T-helper 2 cell treated with Interferon-gamma antibody and Interleukin-4, amounts not matched to agents 5 μg/mL and 100 μg/mL, for 36 hours (primary cell): Measurements from ENCODE around the gene WDCP.
"Not testable (repeated sequence)": the region's sequence is repeated elsewhere in the genome, so short reads cannot be mapped to it uniquely, and the experiment has no call there.

Source experiments
- DNase-seq: peaks from one replicate; pipeline ENCODE4 v3.0.0; 2021; ENCODE audit warnings: low spot score
- H3K27ac Mint-ChIP-seq: one replicate; pipeline ENCODE4 v1.8.0; 2021; ENCODE audit warnings: mild to moderate bottlenecking, mixed read lengths
- H3K27me3 Mint-ChIP-seq: one replicate; pipeline ENCODE4 v1.8.0; 2021; ENCODE audit warnings: low read depth, mixed read lengths
- H3K36me3 Mint-ChIP-seq: one replicate; pipeline ENCODE4 v1.8.0; 2021; ENCODE audit warnings: low read depth, mixed read lengths
- H3K4me1 Mint-ChIP-seq: one replicate; pipeline ENCODE4 v1.8.0; 2021; ENCODE audit warnings: low read depth, mixed read lengths
- H3K4me3 Mint-ChIP-seq: one replicate; pipeline ENCODE4 v1.8.0; 2022; ENCODE audit warnings: mild to moderate bottlenecking, moderate library complexity, mixed read lengths
- H3K9me3 Mint-ChIP-seq: one replicate; pipeline ENCODE4 v1.8.0; 2021; ENCODE audit warnings: mixed read lengths

Gene WDCP

GRCh38 chr2:24022324-24022974, 24.7 kb downstream of the WDCP start:
- no peak overlapping the region for H3K27ac Mint-ChIP-seq
- no peaks in the 10 kb centered on the region for H3K9me3 Mint-ChIP-seq
- H3K4me3 Mint-ChIP-seq: no peak overlapping the region
- no peak for DNase-seq
- peaks cover 1% of the 10 kb centered on the region for H3K36me3 Mint-ChIP-seq
- H3K4me1 Mint-ChIP-seq: no peaks in the 10 kb centered on the region
- no peaks in the 10 kb centered on the region for H3K27me3 Mint-ChIP-seq

GRCh38 chr2:24021122-24021998, 25.8 kb downstream of the WDCP start:
- no peak for DNase-seq
- Mint-ChIP-seq H3K27ac (no peak overlapping the region), H3K36me3 (no peaks in the 10 kb centered on the region), H3K9me3 (no peaks in the 10 kb centered on the region), H3K4me1 (no peaks in the 10 kb centered on the region), H3K4me3 (no peak overlapping the region), H3K27me3 (no peaks in the 10 kb centered on the region)

GRCh38 chr2:24020244-24020643, 26.9 kb downstream of the WDCP start:
- Mint-ChIP-seq H3K27ac (no peak overlapping the region), H3K4me1 (no peaks in the 10 kb centered on the region), H3K4me3 (no peak overlapping the region), H3K36me3 (no peaks in the 10 kb centered on the region), H3K9me3 (no peaks in the 10 kb centered on the region), H3K27me3 (no peaks in the 10 kb centered on the region)
- DNase-seq: no peak

GRCh38 chr2:24019729-24020128, 27.5 kb downstream of the WDCP start:
- Mint-ChIP-seq H3K27ac (no peak overlapping the region), H3K27me3 (no peaks in the 10 kb centered on the region), H3K36me3 (no peaks in the 10 kb centered on the region), H3K9me3 (no peaks in the 10 kb centered on the region), H3K4me1 (no peaks in the 10 kb centered on the region), H3K4me3 (no peak overlapping the region)
- no peak for DNase-seq

- Mint-ChIP-seq H3K4me1 (no peaks in the 10 kb centered on the region), H3K4me3 (no peak overlapping the region), H3K9me3 (no peaks in the 10 kb centered on the region), H3K27ac (no peak overlapping the region), H3K36me3 (no peaks in the 10 kb centered on the region), H3K27me3 (no peaks in the 10 kb centered on the region)
- no peak for DNase-seq
These were observed 28.9 kb downstream of the WDCP start for GRCh38 chr2:24018241-24018640.

- Mint-ChIP-seq H3K9me3 (no peaks in the 10 kb centered on the region), H3K4me3 (no peak overlapping the region), H3K27me3 (peaks cover 1% of the 10 kb centered on the region), H3K36me3 (no peaks in the 10 kb centered on the region), H3K27ac (no peak overlapping the region), H3K4me1 (no peaks in the 10 kb centered on the region)
- DNase-seq: no peak
These were observed 29.5 kb downstream of the WDCP start for GRCh38 chr2:24017711-24018110.

GRCh38 chr2:24016853-24017703, 30.1 kb downstream of the WDCP start:
- DNase-seq: no peak
- Mint-ChIP-seq H3K27me3 (peaks cover 6% of the 10 kb centered on the region), H3K4me1 (no peaks in the 10 kb centered on the region), H3K36me3 (no peaks in the 10 kb centered on the region), H3K4me3 (no peak overlapping the region), H3K9me3 (no peaks in the 10 kb centered on the region), H3K27ac (no peak overlapping the region)

GRCh38 chr2:24016376-24016761, 30.8 kb downstream of the WDCP start:
- no peaks in the 10 kb centered on the region for H3K9me3 Mint-ChIP-seq
- no peak for DNase-seq
- no peaks in the 10 kb centered on the region for H3K4me1 Mint-ChIP-seq
- no peaks in the 10 kb centered on the region for H3K36me3 Mint-ChIP-seq
- no peak overlapping the region for H3K27ac Mint-ChIP-seq
- H3K4me3 Mint-ChIP-seq: no peak overlapping the region
- peaks cover 12% of the 10 kb centered on the region for H3K27me3 Mint-ChIP-seq

- Mint-ChIP-seq H3K4me1 (peaks cover 3% of the 10 kb centered on the region), H3K4me3 (no peak overlapping the region), H3K27me3 (peaks cover 18% of the 10 kb centered on the region), H3K9me3 (no peaks in the 10 kb centered on the region), H3K36me3 (no peaks in the 10 kb centered on the region), H3K27ac (no peak overlapping the region)
- DNase-seq: no peak
These were observed 31.4 kb downstream of the WDCP start for GRCh38 chr2:24015562-24016375.

- not testable (repeated sequence) for H3K36me3 Mint-ChIP-seq, H3K27ac Mint-ChIP-seq, H3K9me3 Mint-ChIP-seq, DNase-seq, H3K4me3 Mint-ChIP-seq, H3K4me1 Mint-ChIP-seq
- H3K27me3 Mint-ChIP-seq: peaks cover 20% of the 10 kb centered on the region
These were observed 32.3 kb downstream of the WDCP start for GRCh38 chr2:24014902-24015301.

GRCh38 chr2:24012521-24013188, 34.5 kb downstream of the WDCP start:
- H3K27ac Mint-ChIP-seq: no peak overlapping the region
- no peak overlapping the region for H3K4me3 Mint-ChIP-seq
- H3K9me3 Mint-ChIP-seq: no peaks in the 10 kb centered on the region
- DNase-seq: no peak
- peaks cover 36% of the 10 kb centered on the region for H3K27me3 Mint-ChIP-seq
- H3K4me1 Mint-ChIP-seq: peaks cover 3% of the 10 kb centered on the region
- H3K36me3 Mint-ChIP-seq: no peaks in the 10 kb centered on the region

- H3K9me3 Mint-ChIP-seq: no peaks in the 10 kb centered on the region
- peaks cover 3% of the 10 kb centered on the region for H3K4me1 Mint-ChIP-seq
- no peaks in the 10 kb centered on the region for H3K36me3 Mint-ChIP-seq
- H3K4me3 Mint-ChIP-seq: no peak overlapping the region
- no peak for DNase-seq
- no peak overlapping the region for H3K27ac Mint-ChIP-seq
- peaks cover 38% of the 10 kb centered on the region for H3K27me3 Mint-ChIP-seq
These were observed 35.7 kb downstream of the WDCP start for GRCh38 chr2:24011250-24012104.
